Upper lobe of left lung (tissue), 6 donors: ENCODE measurements around the gene HEATR1. TPM values are rescaled to one million over a fixed set of nuclear protein-coding genes. Genes with fewer than 3 reads are reported as not detected.

Experiments used
- ATAC-seq, 2 donors: fragments of 200-7000 bp; cut with Tn5 transposase; one replicate each; pipeline ENCODE4 v1.9.1; 2022; ENCODE audit warnings: mild to moderate bottlenecking in 2 of 2, moderate library complexity in 2 of 2; ENCODE audit not compliant: low FRiP score in 2 of 2
- DNase-seq, 2 donors: peaks; one replicate each; pipeline ENCODE4 v3.0.0-alpha.2; 2019 to 2020
- H3K27ac ChIP-seq, 4 donors: fragments of 200-600 bp; sonication (generic); one replicate each; pipeline ENCODE4 v1.5.1; 2016 to 2019
- H3K27me3 ChIP-seq, 4 donors: fragments of 200-600 bp; sonication (generic); one replicate each; pipeline ENCODE4 v1.5.1; 2017 to 2019
- H3K36me3 ChIP-seq, 4 donors: fragments of 200-600 bp; sonication (generic); one replicate each; pipeline ENCODE4 v1.5.1; 2016 to 2019
- H3K4me1 ChIP-seq, 4 donors: fragments of 200-600 bp; sonication (generic); one replicate each; pipeline ENCODE4 v1.5.1; 2018 to 2019
- H3K4me3 ChIP-seq, 4 donors: fragments of 200-600 bp; sonication (generic); one replicate each; pipeline ENCODE4 v1.5.1; 2017 to 2019; ENCODE audit warnings: mild to moderate bottlenecking in 2 of 4, moderate library complexity in 1 of 4
- H3K9me3 ChIP-seq, 4 donors: fragments of 200-600 bp; sonication (generic); one replicate each; pipeline ENCODE4 v1.5.1; 2018 to 2019
- EP300 ChIP-seq, 4 donors: sonication (generic); formaldehyde crosslinking; IDR thresholded peaks; one replicate each; pipeline ENCODE4 v1.5.1; 2017; ENCODE audit warnings: antibody characterized with exemption in 4 of 4, control low read depth in 2 of 4
- POLR2A ChIP-seq, 4 donors: fragments of 450-650 bp; IDR thresholded peaks; one replicate each; pipeline ENCODE4 v1.5.1; 2016 to 2017; ENCODE audit warnings: antibody characterized with exemption in 4 of 4, mild to moderate bottlenecking in 2 of 4
- POLR2AphosphoS5 ChIP-seq, 2 donors: sonication (generic); formaldehyde crosslinking; IDR thresholded peaks; one replicate each; pipeline ENCODE4 v1.5.1; 2017; ENCODE audit warnings: antibody characterized with exemption in 2 of 2
- WGBS, 2 donors: methylation state at CpG; one replicate each; pipeline ENCODE4 v1.1.5; 2017 to 2018; 5-methylcytosine and 5-hydroxymethylcytosine counted together
- total RNA-seq, 6 donors: library from RNA; depleted of rRNA in 4 of 6; stranded (reverse); fragments of >200 nt in 4 of 6; gene quantifications; one replicate each; pipeline versions ENCODE4 v1.1.0 to v1.2.1, GENCODE V29; 2016 to 2021
- TF ChIP-seq, protein P1 (sequence below), 6 experiments: fragments of 450-650 bp in 4 of 6; fragments of 200-600 bp in 2 of 6; sonication (generic) in 2 of 6; IDR thresholded peaks; one replicate each; pipeline ENCODE4 v1.5.1; 2016 to 2019; ENCODE audit warnings: antibody characterized with exemption in 6 of 6
- donor health status: DM: no; HTN: no; CAD: no; lungs with moderate emphysema.
- donor health status: DM: no; HTN: yes; CAD: no; lungs with severe emphysema.

The HEATR1 gene
- total RNA-seq, 6 donors from 2014 or later = 9.0 to 27.5 (median 18.5) TPM

DNA sequence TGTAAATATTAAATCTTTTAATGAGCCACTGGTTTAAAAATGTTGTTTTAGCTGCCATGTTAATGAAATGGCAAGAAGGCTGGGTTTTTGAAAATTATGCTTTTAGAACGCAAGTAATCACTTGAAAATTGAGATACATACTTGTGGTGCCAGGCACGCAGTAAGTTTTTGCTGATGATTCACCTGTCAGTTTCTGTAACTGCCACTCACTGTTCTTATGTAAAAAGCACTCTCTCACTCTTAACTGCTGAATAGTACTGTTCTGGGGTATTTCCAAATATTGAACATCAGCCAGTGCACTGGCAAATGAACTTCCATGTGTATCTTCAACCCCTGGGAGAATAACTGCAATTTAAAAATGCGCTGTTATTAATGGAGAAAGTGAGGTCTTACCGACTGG, 62.6 kb downstream of the HEATR1 start:
- H3K27me3 ChIP-seq = no peaks in the 10 kb centered on the region
- DNase-seq (no peak), ATAC-seq (no peak)
- H3K9me3 ChIP-seq = no peaks in the 10 kb centered on the region
- H3K4me1 ChIP-seq = no peaks in the 10 kb centered on the region
- H3K36me3 ChIP-seq = peaks cover 24 to 95% (median 84%) of the 10 kb centered on the region in 4 donors
- TF ChIP-seq EP300 (IDR thresholded peaks at IDR 0.05) (no peak), POLR2A (IDR thresholded peaks at IDR 0.05) (no peak), POLR2AphosphoS5 (IDR thresholded peaks at IDR 0.05) (no peak)
- TF ChIP-seq, protein P1, sequence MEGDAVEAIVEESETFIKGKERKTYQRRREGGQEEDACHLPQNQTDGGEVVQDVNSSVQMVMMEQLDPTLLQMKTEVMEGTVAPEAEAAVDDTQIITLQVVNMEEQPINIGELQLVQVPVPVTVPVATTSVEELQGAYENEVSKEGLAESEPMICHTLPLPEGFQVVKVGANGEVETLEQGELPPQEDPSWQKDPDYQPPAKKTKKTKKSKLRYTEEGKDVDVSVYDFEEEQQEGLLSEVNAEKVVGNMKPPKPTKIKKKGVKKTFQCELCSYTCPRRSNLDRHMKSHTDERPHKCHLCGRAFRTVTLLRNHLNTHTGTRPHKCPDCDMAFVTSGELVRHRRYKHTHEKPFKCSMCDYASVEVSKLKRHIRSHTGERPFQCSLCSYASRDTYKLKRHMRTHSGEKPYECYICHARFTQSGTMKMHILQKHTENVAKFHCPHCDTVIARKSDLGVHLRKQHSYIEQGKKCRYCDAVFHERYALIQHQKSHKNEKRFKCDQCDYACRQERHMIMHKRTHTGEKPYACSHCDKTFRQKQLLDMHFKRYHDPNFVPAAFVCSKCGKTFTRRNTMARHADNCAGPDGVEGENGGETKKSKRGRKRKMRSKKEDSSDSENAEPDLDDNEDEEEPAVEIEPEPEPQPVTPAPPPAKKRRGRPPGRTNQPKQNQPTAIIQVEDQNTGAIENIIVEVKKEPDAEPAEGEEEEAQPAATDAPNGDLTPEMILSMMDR (IDR thresholded peaks at IDR 0.05) = no peak
- 96 to 100% methylated on average over 4 of the region's 4 CpGs for WGBS, 2 donors
- no peak overlapping the region for H3K27ac ChIP-seq
- no peak overlapping the region for H3K4me3 ChIP-seq

DNA sequence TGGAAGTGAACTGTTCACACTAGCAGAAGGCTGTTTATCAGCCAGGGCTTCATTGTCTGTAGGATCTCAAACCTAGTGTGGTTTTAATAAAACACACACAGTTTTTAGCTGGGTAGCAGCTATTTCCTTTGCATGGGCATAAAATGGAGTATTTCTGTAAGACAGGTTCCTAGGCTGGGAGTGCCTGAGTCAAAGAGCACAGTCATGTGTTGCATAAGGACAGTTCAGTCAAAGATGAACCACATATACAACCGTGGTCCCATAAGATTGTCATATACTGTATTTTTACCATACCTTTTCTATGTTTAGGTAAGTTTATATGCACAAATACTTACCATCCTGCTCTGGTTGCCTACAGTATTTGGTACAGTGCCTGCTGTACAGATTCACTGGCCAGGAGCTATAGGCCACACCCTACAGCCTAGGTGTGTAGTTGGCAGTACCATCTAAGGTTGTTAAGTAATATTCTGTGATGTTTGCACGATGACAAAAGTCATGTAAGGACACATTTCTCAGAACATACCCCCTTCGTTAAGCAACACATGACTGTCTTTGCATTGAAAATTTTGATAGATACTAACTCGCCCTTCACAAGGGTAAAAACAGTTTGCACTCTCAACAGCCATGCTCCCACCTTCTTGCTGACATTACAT, 63.4 kb downstream of the HEATR1 start:
- TF ChIP-seq POLR2A (IDR thresholded peaks at IDR 0.05) (no peak), EP300 (IDR thresholded peaks at IDR 0.05) (no peak), POLR2AphosphoS5 (IDR thresholded peaks at IDR 0.05) (no peak)
- TF ChIP-seq, protein P1 (IDR thresholded peaks at IDR 0.05) = no peak
- DNase-seq (no peak), ATAC-seq (no peak)
- Histone ChIP-seq H3K36me3 (peaks cover 24 to 94% (median 84%) of the 10 kb centered on the region in 4 donors), H3K9me3 (no peaks in the 10 kb centered on the region), H3K27me3 (no peaks in the 10 kb centered on the region), H3K4me1 (no peaks in the 10 kb centered on the region), H3K27ac (no peak overlapping the region), H3K4me3 (no peak overlapping the region)
- 84 to 85% methylated on average over 4 of the region's 4 CpGs for WGBS, 2 donors

DNA sequence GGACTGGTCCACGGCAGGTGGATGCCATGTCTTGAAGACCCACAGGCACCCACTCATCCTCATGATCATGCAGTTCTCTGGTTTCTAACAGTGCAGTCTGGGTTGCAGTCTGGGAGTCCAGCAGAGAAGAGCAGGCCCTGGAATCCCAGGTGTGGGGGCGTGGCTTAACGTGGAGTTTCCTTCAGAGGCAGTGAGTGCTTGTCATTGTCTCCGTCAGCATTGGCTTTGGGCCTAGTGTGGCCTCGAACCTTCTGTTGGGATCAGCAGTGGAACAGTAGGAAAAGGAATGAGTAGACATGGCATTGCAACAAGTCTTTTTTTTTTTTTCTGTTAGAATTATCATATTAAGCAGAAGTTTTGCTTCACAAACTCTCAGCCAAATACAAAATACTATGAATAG, 67.8 kb downstream of the HEATR1 start:
- no peak overlapping the region for H3K4me3 ChIP-seq
- H3K36me3 ChIP-seq = peaks cover 6 to 73% (median 51%) of the 10 kb centered on the region in 4 donors
- TF ChIP-seq, protein P1 (IDR thresholded peaks at IDR 0.05) = no peak
- TF ChIP-seq EP300 (IDR thresholded peaks at IDR 0.05) = no peak
- no peak for TF ChIP-seq POLR2AphosphoS5 (IDR thresholded peaks at IDR 0.05)
- no peak for TF ChIP-seq POLR2A (IDR thresholded peaks at IDR 0.05)
- no peak overlapping the region for H3K27ac ChIP-seq
- no peaks in the 10 kb centered on the region for H3K9me3 ChIP-seq
- H3K4me1 ChIP-seq = no peaks in the 10 kb centered on the region
- WGBS, 2 donors = 71 to 78% methylated on average over 5 of the region's 5 CpGs
- DNase-seq (no peak), ATAC-seq (no peak)
- H3K27me3 ChIP-seq = no peaks in the 10 kb centered on the region

DNA sequence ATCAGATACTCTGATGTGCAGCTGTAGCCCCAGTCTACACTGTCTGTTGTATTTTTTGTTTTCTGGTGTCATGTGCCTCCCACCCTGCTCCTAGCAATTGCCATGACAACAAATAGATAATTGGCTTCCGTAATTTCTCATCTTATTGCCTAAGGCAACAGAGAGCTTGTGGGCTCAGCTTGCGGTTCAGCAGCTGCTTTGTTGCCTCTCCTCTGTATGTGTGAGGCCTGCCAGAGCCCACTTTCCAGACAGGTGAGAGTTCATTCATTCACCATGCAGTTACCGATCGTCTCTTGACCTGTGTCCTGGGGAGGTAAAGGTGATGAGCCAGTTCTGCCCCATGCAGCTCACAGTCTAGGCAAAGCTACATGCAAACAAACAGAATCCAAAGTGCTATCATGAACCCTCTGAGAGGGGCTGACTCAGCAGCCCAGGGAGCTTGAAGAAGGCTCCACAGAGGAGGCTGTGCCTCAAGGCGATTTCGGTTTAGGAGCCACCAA, 68.6 kb downstream of the HEATR1 start:
- Histone ChIP-seq H3K36me3 (peaks cover 6 to 65% (median 44%) of the 10 kb centered on the region in 4 donors), H3K27ac (no peak overlapping the region), H3K4me1 (peaks cover 0 to 3% (median 0%) of the 10 kb centered on the region in 4 donors), H3K9me3 (no peaks in the 10 kb centered on the region), H3K27me3 (no peaks in the 10 kb centered on the region), H3K4me3 (no peak overlapping the region)
- DNase-seq (no peak), ATAC-seq (no peak)
- 92 to 96% methylated on average over 4 to 6 of the region's 6 CpGs for WGBS, 2 donors
- TF ChIP-seq POLR2AphosphoS5 (IDR thresholded peaks at IDR 0.05) = no peak
- TF ChIP-seq EP300 (IDR thresholded peaks at IDR 0.05) = no peak

DNA sequence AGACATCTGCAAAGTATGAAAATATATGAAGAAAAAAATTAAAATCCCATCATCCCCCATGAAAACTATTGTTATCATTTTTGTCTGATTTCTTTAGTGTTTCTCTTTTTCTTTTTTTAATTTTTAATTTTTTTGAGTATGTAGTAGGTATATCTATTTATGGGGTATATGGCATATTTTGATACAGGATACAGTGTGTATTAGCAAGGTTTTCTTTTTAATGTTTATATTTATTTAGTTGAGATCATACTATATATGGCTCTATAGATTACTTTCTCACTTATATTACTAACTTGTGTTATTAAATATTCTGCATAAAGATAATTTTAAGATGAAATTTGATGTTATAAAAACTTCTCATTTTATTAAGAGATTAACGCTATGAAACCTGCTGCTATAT, 69.1 kb downstream of the HEATR1 start:
- H3K27me3 ChIP-seq = no peaks in the 10 kb centered on the region
- no peak for ATAC-seq
- peaks cover 0 to 3% (median 0%) of the 10 kb centered on the region in 4 donors for H3K4me1 ChIP-seq
- peaks cover 6 to 64% (median 39%) of the 10 kb centered on the region in 4 donors for H3K36me3 ChIP-seq
- 92 to 98% methylated on average over 1 of the region's 1 CpG for WGBS, 2 donors
- no peak overlapping the region for H3K27ac ChIP-seq
- no peak overlapping the region for H3K4me3 ChIP-seq
- H3K9me3 ChIP-seq = no peaks in the 10 kb centered on the region
- TF ChIP-seq, protein P1 (IDR thresholded peaks at IDR 0.05) = no peak
- no peak for TF ChIP-seq POLR2AphosphoS5 (IDR thresholded peaks at IDR 0.05)
- TF ChIP-seq EP300 (IDR thresholded peaks at IDR 0.05) = no peak
- TF ChIP-seq POLR2A (IDR thresholded peaks at IDR 0.05) = no peak
- DNase-seq = no peak
